ENCODE measurements around the gene BOLA2B. TPM values are rescaled to one million over a fixed set of nuclear protein-coding genes. Genes with fewer than 3 reads are reported as not detected.

Gene BOLA2B
- total RNA-seq, 1 donor from 2014 or later = 49.7 TPM

- no peak for ATAC-seq
Observed at GRCh38 chr16:30149250-30149930, 44.1 kb downstream of the BOLA2B start.

GRCh38 chr16:30147843-30148510 lies 45.5 kb downstream of the BOLA2B start:
- intact Hi-C loops (cut with DNase I) = no loop called here
- ATAC-seq (no peak), DNase-seq (ENCODE audit: missing footprints) (no peak)

More at GRCh38 chr16:30149250-30149930, 44.1 kb downstream of the BOLA2B start:
- intact Hi-C loops (cut with DNase I) = no loop called here
- DNase-seq (ENCODE audit: missing footprints) = no peak

DNA sequence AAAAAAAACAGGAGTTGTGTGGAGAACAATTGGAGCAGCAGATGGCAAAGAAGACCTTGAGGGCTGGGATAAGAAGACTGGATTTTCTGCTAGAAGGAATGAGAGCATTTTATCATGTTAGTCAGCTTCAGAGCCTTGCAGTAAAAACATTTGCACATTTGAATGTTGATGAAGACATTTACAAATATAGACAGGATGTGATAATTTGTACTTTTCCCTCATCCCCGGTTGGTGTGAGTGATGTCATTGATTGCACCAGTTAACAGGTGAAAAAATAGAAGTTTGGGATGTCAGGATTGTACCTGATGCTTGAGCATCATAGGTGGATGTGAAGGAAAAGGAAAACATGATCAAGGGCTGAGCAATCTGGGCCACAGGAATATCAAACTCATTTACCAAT lies 47.8 kb downstream of the BOLA2B start:
- intact Hi-C loops (cut with DNase I) = no loop called here
- DNase-seq (ENCODE audit: missing footprints) (no peak), ATAC-seq (no peak)

DNA sequence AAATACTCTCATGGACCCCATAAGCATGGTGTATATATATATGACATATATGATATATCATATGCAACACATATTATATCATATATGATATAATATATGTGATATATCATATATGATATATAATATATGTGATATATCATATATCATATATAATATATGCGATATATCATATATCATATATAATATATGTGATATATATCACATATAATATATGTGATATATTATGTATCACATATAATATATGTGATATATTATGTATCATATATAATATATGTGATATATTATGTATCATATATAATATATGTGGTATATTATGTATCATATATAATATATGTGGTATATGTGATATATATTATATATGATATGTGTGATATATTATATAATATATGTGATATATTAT lies 48.5 kb downstream of the BOLA2B start:
- DNase-seq (ENCODE audit: missing footprints) (no peak), ATAC-seq (no peak)
- intact Hi-C loops (cut with DNase I) = no loop called here

DNA sequence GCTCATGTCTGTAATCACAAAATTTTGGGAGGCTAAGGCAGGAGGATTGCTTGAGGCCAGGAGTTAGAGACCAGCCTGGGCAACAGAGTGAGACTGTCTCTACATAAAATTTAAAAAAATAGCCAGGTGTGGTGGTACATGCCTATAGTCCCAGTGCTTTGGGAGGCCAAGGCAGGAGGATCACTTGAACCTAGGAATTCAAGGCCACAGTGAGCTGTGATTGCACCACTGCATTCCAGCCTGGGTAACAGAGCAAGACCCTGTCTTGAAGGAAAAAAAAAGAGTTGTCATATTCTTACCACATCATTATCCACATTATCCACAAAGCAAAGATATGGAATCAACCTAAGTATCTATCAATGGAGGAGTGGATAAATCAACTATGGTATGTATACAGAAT lies 49.4 kb downstream of the BOLA2B start:
- DNase-seq (ENCODE audit: missing footprints) (no peak), ATAC-seq (no peak)
- intact Hi-C loops (cut with DNase I) = no loop called here

GRCh38 chr16:30143347-30143702 lies 50.1 kb downstream of the BOLA2B start:
- intact Hi-C loops (cut with DNase I) = no loop called here
- DNase-seq (ENCODE audit: missing footprints) (no peak), ATAC-seq (no peak)

Other genes with a start within 250 kb of the BOLA2B start
- gene TMEM219, start 231.6 kb downstream of the BOLA2B start, total RNA-seq = 74.4 TPM
- gene TAOK2, start 219.8 kb downstream of the BOLA2B start, total RNA-seq = 32.7 TPM
- gene HIRIP3, start 198.0 kb downstream of the BOLA2B start, total RNA-seq = 20.2 TPM
- gene INO80E, start 197.4 kb downstream of the BOLA2B start, total RNA-seq = 32.4 TPM
- 0.35 TPM for gene DOC2A, start 182.6 kb downstream of the BOLA2B start, total RNA-seq
- gene C16orf92, start 170.5 kb downstream of the BOLA2B start, total RNA-seq = not detected
- not detected for gene TLCD3B, start 162.4 kb downstream of the BOLA2B start, total RNA-seq
- 4,126 TPM for gene ALDOA, start 127.9 kb downstream of the BOLA2B start, total RNA-seq
- gene PPP4C, start 117.7 kb downstream of the BOLA2B start, total RNA-seq = 37.8 TPM
- gene TBX6, start 101.7 kb downstream of the BOLA2B start, total RNA-seq = 0.51 TPM
- gene YPEL3, start 97.5 kb downstream of the BOLA2B start, total RNA-seq = 61.5 TPM
- gene GDPD3, start 80.1 kb downstream of the BOLA2B start, total RNA-seq = 2.2 TPM
- gene MAPK3, start 70.4 kb downstream of the BOLA2B start, total RNA-seq = 46.0 TPM
- gene CORO1A, start 10.1 kb downstream of the BOLA2B start, total RNA-seq = 15.8 TPM
- gene SLX1A, start 209 bp upstream of the BOLA2B start, total RNA-seq = 7.4 TPM
- gene SULT1A3, start 5.6 kb upstream of the BOLA2B start, total RNA-seq = 10.3 TPM
- gene NPIPB13, start 54.8 kb upstream of the BOLA2B start, total RNA-seq = 4.5 TPM
- gene CD2BP2, start 161.6 kb upstream of the BOLA2B start, total RNA-seq = 35.0 TPM
- gene TBC1D10B, start 176.8 kb upstream of the BOLA2B start, total RNA-seq = 26.0 TPM
- not detected for gene MYL11, start 181.1 kb upstream of the BOLA2B start, total RNA-seq
- 1.4 TPM for gene SEPTIN1, start 188.9 kb upstream of the BOLA2B start, total RNA-seq
- gene ZNF48, start 201.8 kb upstream of the BOLA2B start, total RNA-seq = 5.3 TPM
- 5.1 TPM for gene ZNF771, start 213.9 kb upstream of the BOLA2B start, total RNA-seq
- gene DCTPP1, start 236.4 kb upstream of the BOLA2B start, total RNA-seq = 35.2 TPM